ENCODE measurements around the gene WDR53.
"Not testable (repeated sequence)": the region's sequence is repeated elsewhere in the genome, so short reads cannot be mapped to it uniquely, and the experiment has no call there.

The WDR53 gene

GRCh38 chr3:196557236-196557635 lies 11.1 kb downstream of the WDR53 start:
- DNase-seq = no peak

GRCh38 chr3:196555295-196555694 lies 13.1 kb downstream of the WDR53 start:
- no peak for DNase-seq

- DNase-seq = no peak
Observed at GRCh38 chr3:196554205-196554604, 14.1 kb downstream of the WDR53 start.

- no peak for DNase-seq
Observed at GRCh38 chr3:196553551-196553950, 14.8 kb downstream of the WDR53 start.

GRCh38 chr3:196552253-196552652 lies 16.1 kb downstream of the WDR53 start:
- DNase-seq = no peak

- not testable (repeated sequence) for DNase-seq
Observed at GRCh38 chr3:196550172-196550571, 18.2 kb downstream of the WDR53 start.

GRCh38 chr3:196549312-196549711 lies 19.0 kb downstream of the WDR53 start:
- not testable (repeated sequence) for DNase-seq

- no peak for DNase-seq
Observed at GRCh38 chr3:196547067-196547466, 21.3 kb downstream of the WDR53 start.

- no peak for DNase-seq
Observed at GRCh38 chr3:196546537-196546936, 21.8 kb downstream of the WDR53 start.

- no peak for DNase-seq
Observed at GRCh38 chr3:196544491-196544992, 23.8 kb downstream of the WDR53 start.

GRCh38 chr3:196541684-196542445 lies 26.5 kb downstream of the WDR53 start:
- DNase-seq = no peak

GRCh38 chr3:196537319-196537984 lies 30.9 kb downstream of the WDR53 start:
- no peak for DNase-seq

GRCh38 chr3:196533260-196533681 lies 35.1 kb downstream of the WDR53 start:
- no peak for DNase-seq

- no peak for DNase-seq
Observed at GRCh38 chr3:196531418-196531817, 36.9 kb downstream of the WDR53 start.

GRCh38 chr3:196528639-196529233 lies 39.6 kb downstream of the WDR53 start:
- peak; percentile 29 to 55 for DNase-seq

GRCh38 chr3:196525141-196525540 lies 43.2 kb downstream of the WDR53 start:
- no peak for DNase-seq

- DNase-seq = no peak
Observed at GRCh38 chr3:196524527-196524926, 43.8 kb downstream of the WDR53 start.

- no peak for DNase-seq
Observed at GRCh38 chr3:196523841-196524240, 44.5 kb downstream of the WDR53 start.

GRCh38 chr3:196521291-196521690 lies 47.1 kb downstream of the WDR53 start:
- not testable (repeated sequence) for DNase-seq

- no peak for DNase-seq
Observed at GRCh38 chr3:196519718-196520082, 48.7 kb downstream of the WDR53 start.

- DNase-seq = no peak
Observed at GRCh38 chr3:196518966-196519717, 49.2 kb downstream of the WDR53 start.

- DNase-seq = no peak
Observed at GRCh38 chr3:196517919-196518318, 50.4 kb downstream of the WDR53 start.

GRCh38 chr3:196517162-196517800 lies 51.1 kb downstream of the WDR53 start:
- DNase-seq = no peak
